ENCODE results near the gene GABBR2.
"Not testable (repeated sequence)": the region's sequence is repeated elsewhere in the genome, so short reads cannot be mapped to it uniquely, and the experiment has no call there.

Gene GABBR2

DNA sequence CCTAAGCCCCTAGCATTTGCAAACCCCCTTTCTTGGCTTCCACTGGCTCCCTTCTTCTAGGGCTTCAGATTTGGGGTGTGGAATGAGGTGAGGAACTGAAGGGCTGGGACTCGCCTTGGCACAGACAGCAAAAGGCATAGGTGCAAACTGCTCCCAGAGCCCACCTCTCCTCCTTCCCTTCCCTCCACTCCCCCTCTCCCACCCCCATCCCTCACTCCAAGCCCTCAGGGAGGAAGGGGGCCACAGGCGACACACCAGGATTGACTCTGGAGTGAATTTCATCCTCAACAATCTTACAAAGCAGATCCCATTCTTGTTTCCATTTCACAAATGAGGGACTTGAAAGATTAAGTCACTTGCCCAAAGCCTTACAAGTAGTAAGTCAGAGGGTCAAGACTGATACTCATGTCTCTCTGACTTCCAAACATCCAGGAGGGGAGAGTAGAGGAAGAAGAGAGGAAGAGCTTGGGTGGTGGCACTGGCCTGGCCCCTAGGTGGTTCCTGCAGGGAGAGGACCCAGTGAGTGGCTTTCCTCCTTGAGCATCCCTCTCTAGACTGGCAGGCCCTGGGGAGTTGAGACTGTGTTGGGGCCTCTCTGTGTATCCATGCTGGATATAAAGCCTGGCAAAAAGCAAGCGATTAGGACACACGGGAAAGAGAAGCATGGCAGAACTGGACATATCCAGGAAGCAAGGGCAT, 193.1 kb downstream of the GABBR2 start:
- no peak for DNase-seq (ENCODE audit: low read depth)

GRCh38 chr9:98514841-98515240, 193.9 kb downstream of the GABBR2 start:
- DNase-seq (ENCODE audit: low read depth) = no peak

DNA sequence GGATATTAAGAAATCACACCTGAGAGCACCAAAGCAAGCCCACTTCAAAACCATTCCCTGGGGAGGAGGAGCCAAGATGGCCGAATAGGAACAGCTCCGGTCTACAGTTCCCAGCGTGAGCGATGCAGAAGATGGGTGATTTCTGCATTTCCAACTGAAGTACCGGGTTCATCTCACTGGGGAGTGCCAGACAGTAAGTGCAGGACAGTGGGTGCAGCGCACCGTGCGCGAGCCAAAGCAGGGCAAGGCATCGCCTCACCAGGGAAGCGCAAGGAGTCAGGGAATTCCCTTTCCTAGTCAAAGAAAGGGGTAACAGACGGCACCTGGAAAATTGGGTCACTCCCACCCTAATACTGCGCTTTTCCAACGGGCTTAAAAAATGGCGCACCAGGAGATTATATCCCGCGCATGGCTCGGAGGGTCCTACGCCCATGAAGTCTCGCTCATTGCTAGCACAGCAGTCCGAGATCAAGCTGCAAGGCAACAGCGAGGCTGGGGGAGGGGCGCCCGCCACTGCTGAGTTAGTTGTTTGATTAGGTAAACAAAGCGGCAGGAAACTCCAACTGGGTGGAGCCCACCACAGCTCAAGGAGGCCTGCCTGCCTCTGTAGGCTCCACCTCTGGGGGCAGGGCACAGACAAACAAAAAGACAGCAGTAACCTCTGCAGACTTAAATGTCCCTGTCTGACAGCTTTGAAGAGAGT, 200.4 kb downstream of the GABBR2 start:
- not testable (repeated sequence) for DNase-seq (ENCODE audit: low read depth)

- DNase-seq (ENCODE audit: low read depth) = no peak
Measured at GRCh38 chr9:98506422-98507054, 202.2 kb downstream of the GABBR2 start.

GRCh38 chr9:98504298-98505282, 204.1 kb downstream of the GABBR2 start:
- DNase-seq (ENCODE audit: low read depth) = no peak

DNA sequence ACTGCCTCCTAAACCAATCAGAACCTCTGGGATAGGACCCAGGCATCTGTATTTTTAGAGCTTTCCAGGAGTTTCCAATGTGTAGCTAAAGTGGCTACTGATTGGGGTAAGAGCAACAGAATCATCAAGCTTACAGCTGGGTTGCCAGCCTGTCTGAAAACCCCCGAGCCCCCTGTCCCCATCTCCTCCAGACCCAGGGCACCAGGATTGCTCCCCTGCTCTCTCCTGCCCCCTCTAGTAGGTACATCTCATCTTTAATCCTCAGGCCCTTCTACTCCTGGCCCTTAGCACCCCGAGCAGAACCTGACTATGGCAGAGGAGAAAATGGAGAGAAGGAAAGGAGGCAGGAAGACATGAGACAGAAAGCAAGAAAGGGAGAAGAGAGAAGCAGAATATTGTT, 204.9 kb downstream of the GABBR2 start:
- DNase-seq (ENCODE audit: low read depth) = no peak

- DNase-seq (ENCODE audit: low read depth) = no peak
Measured at GRCh38 chr9:98502976-98503325, 205.8 kb downstream of the GABBR2 start.

DNA sequence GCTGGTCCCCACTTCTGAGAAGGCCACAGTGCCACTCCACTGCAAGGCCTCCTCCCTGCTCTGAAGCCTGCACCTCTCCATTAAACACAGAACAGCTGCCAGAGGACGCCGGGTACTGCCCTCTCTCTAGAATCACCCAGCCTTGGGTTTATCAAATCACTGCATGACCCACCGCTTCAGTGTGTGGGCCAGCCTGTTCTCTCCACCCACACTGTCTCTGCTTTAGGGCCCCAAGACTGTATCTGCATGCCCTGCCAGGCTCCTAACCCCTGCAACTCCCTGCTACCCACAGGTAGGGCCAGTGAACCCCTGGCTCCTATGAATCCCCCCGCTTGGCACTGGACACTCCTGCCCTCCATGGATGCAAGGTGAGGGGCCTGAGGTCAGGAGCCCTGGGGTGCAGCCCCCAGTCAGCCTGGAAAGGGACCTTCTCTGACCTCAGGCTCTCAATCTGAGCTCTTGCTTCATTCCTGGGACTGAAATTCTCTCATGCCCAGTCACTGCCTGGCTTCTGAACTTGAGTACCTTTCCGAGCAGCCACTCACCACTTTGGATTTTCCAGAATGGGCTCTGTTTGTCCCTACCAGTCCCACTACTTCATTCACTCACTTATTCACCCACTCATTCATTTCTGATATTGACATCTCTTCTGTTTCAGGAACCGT, 206.3 kb downstream of the GABBR2 start:
- DNase-seq (ENCODE audit: low read depth) = no peak

DNA sequence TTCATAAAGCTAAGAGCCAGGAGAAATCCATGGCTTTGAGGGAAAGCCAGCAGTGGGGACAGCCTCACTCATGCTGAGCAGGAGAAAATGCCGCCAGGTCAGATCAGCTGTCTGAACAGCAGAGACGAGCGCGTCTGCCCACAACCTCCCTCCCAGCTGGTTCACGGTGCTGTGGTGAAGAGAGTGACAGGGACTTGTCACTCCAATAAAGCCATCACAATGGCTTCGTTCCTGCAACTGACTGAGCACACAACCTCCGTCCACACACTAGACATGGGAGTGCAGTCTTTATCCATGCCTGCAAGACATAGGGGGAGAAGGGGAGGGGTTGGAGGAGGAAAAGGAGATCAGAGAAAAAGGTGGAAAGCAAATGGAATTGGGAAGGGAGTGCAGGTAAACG, 206.9 kb downstream of the GABBR2 start:
- no peak for DNase-seq (ENCODE audit: low read depth)

DNA sequence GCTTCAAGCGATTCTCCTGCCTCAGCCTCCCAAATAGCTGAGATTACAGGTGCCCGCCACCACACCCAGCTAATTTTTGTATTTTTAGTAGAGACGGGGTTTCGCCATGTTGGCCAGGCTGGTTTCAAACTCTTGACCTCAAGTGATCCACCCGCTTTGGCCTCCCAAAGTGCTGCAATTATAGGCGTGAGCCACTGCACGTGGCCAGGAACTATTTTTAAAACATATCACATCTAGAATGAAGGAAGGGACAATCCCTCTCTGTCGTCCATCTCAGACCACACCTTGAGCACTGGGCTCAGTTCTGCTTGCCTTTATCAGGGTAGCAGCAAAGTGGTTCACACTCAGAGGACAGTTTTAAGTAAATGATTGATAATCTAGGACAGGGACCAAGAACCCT, 207.5 kb downstream of the GABBR2 start:
- DNase-seq (ENCODE audit: low read depth) = not testable (repeated sequence)

GRCh38 chr9:98500337-98500919, 208.3 kb downstream of the GABBR2 start:
- DNase-seq (ENCODE audit: low read depth) = no peak

- no peak for DNase-seq (ENCODE audit: low read depth)
Measured at GRCh38 chr9:98495530-98495929, 213.2 kb downstream of the GABBR2 start.

GRCh38 chr9:98494852-98495251, 213.9 kb downstream of the GABBR2 start:
- DNase-seq (ENCODE audit: low read depth) = no peak

DNA sequence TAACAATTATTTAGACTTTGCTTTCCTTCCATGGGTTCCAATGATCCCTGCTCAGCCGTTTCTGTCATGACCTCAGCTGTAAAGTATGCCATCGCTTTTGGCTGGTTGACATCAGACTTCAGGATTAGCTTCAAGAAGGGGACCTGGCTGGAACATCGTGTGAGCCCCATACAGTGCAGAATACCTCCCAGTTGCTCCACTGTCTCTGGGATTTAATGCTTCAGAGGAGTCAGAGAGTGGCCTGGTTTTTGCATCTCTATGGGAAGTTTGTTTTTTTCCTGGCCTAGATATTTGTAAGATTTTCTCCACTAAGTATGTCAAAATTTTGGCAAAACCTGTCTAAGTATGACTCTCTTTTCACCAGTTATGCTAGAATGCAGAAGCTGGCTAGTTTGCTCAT, 216.9 kb downstream of the GABBR2 start:
- DNase-seq (ENCODE audit: low read depth) = no peak

- no peak for DNase-seq (ENCODE audit: low read depth)
Measured at GRCh38 chr9:98491231-98491651, 217.5 kb downstream of the GABBR2 start.

GRCh38 chr9:98488571-98489312, 220.0 kb downstream of the GABBR2 start:
- DNase-seq (ENCODE audit: low read depth) = no peak

GRCh38 chr9:98485706-98486105, 223.0 kb downstream of the GABBR2 start:
- no peak for DNase-seq (ENCODE audit: low read depth)

DNA sequence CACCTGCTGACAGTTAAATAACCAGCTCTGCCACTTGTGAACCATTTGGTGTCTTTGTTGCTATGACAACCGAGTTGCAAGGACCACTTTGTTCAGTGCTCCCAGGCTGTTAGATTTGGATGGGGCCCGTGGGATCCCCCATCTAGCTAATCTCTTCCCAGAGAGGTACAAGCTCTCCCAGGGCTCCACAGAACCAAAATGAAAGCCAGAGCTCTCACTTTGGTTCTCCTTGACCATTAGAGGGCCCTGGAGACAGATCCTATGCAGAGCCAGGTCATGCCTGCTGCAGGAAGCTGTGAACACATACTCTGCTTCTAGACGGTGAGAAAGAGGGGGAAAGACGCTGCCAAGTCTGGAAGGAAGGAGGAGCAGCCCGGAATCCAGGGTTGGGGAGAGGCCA, 224.6 kb downstream of the GABBR2 start:
- no peak for DNase-seq (ENCODE audit: low read depth)

- DNase-seq (ENCODE audit: low read depth) = no peak
Measured at GRCh38 chr9:98482226-98482625, 226.5 kb downstream of the GABBR2 start.

DNA sequence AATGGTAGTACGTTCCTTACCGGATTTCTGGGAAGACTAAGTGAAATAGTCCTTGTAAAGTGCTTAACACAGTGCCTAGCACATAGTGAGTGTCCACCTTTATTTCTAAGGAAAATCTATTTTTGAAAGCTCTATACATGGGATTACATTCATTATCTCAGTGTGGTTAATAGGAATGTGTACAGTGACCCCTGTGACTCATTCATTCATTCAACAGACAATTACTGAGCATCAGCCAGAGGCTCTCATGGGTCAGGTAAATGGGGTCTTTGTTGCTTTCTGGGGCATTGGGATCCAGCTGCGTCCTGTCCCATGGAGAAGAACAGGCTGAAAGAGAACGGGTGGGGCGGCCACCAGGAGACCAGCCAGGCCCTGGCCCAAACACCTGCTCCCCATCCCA, 227.1 kb downstream of the GABBR2 start:
- DNase-seq (ENCODE audit: low read depth) = no peak

Data from stimulated activated CD8-positive, alpha-beta memory T cell treated with anti-CD3 and anti-CD28 coated beads, Interleukin-12 subunit alpha, Interleukin-12 subunit beta, amount 100 ng/mL, for 1 hour (primary cell).